Measurements from ENCODE around the gene CENPT.

The CENPT gene

DNA sequence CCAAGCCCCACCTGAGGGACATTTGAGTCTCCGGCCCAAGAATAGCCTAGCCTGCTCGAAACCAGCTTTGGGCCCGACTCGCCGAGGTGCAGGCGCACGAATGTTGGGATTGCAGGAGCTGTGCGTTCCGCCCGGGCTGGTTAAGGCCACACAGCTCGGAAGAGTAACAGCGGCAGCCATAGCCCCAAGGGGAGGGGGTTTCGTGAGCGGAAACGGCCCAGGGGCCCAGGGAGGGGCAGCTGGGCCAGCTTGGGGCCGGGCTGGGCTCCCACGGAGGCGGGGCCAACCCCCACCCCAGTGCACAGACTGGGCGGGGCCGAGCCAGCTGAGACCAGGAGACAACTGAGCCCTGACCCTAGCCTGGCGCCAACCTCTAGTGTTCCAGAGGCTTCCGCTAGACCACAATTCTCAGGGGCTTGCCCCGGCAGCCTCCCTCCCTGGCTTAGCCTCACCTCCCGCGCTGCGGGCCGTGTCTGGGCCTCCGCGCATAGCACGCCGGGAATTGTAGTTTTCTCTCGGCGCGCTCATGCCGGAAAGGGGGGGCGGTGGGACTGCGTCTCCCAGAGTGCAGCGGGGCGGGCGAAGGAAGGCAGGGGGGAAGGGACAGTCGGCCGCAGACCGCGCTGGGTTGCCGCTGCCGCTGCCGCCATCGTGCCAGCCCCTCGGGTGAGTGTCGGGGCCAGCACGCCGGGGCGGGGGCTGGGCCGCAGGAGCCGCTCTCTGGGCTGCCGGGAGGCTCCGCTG lies 1.0 kb downstream of the CENPT start, which contains the start of gene NUTF2:
Gene NUTF2 (plus strand): TSS at position 614 of the 744 bp plus-strand sequence. CDS start 18,198 bp downstream, outside the sequence.
- H3K4me1 ChIP-seq (ENCODE audit: control insufficient read depth, insufficient read depth, low read length) = peaks cover 59% of the 10 kb centered on the region
- no peaks in the 10 kb centered on the region for H3K27me3 ChIP-seq (ENCODE audit: control insufficient read depth in 1 of 2, insufficient read depth in 2 of 2, low read length in 2 of 2)

DNA sequence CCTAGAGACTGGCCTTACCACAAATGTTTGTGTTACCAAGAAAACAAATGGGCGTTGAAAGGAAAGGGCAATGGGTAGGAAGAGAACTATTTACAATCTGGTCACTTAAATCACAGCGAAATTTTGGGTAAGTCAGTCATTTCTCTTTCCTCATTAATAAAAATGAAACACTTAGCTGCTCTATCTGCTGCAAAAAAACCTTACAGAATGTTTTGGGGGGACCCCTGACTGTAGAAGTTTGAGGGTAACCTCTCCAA lies 1.5 kb downstream of the CENPT start:
- Histone ChIP-seq H3K27me3 (ENCODE audit: control insufficient read depth in 1 of 2, insufficient read depth in 2 of 2, low read length in 2 of 2) (no peaks in the 10 kb centered on the region), H3K9ac (ENCODE audit: low read length in 2 of 2) (peak overlapping the region; percentile 88 to 95), H3K27ac (ENCODE audit: low read length) (peak overlapping the region; percentile 93), H3K9me3 (ENCODE audit: control insufficient read depth in 2 of 2, low read length in 2 of 2) (no peaks in the 10 kb centered on the region), H3K36me3 (ENCODE audit: control insufficient read depth in 2 of 2, insufficient read depth in 2 of 2, low read length in 2 of 2) (no peaks in the 10 kb centered on the region), H3K4me1 (ENCODE audit: control insufficient read depth, insufficient read depth, low read length) (peaks cover 63% of the 10 kb centered on the region), H3K4me3 (ENCODE audit: low read length in 2 of 2) (peak overlapping the region; percentile 93 to 96)

More for the DNA sequence above, 1.0 kb downstream of the CENPT start, which contains the start of gene NUTF2:
- Histone ChIP-seq H3K27ac (ENCODE audit: low read length) (peak within 1 kb of the TSS; percentile 93), H3K9ac (ENCODE audit: low read length in 2 of 2) (peak within 1 kb of the TSS; percentile 88 to 95), H3K9me3 (ENCODE audit: control insufficient read depth in 2 of 2, low read length in 2 of 2) (no peaks in the 10 kb centered on the region), H3K36me3 (ENCODE audit: control insufficient read depth in 2 of 2, insufficient read depth in 2 of 2, low read length in 2 of 2) (no peaks in the 10 kb centered on the region), H3K4me3 (ENCODE audit: low read length in 2 of 2) (peak within 1 kb of the TSS; percentile 93 to 96)

- H3K27ac ChIP-seq (ENCODE audit: low read length) = peak overlapping the region; percentile 93
- H3K9me3 ChIP-seq (ENCODE audit: control insufficient read depth in 2 of 2, low read length in 2 of 2) = no peaks in the 10 kb centered on the region
- peaks cover 63% of the 10 kb centered on the region for H3K4me1 ChIP-seq (ENCODE audit: control insufficient read depth, insufficient read depth, low read length)
- no peaks in the 10 kb centered on the region for H3K27me3 ChIP-seq (ENCODE audit: control insufficient read depth in 1 of 2, insufficient read depth in 2 of 2, low read length in 2 of 2)
- H3K9ac ChIP-seq (ENCODE audit: low read length in 2 of 2) = peak overlapping the region; percentile 88 to 95
- H3K36me3 ChIP-seq (ENCODE audit: control insufficient read depth in 2 of 2, insufficient read depth in 2 of 2, low read length in 2 of 2) = no peaks in the 10 kb centered on the region
- H3K4me3 ChIP-seq (ENCODE audit: low read length in 2 of 2) = peak overlapping the region; percentile 93 to 96
Observed at GRCh38 chr16:67845291-67846062, 2.0 kb downstream of the CENPT start.

DNA sequence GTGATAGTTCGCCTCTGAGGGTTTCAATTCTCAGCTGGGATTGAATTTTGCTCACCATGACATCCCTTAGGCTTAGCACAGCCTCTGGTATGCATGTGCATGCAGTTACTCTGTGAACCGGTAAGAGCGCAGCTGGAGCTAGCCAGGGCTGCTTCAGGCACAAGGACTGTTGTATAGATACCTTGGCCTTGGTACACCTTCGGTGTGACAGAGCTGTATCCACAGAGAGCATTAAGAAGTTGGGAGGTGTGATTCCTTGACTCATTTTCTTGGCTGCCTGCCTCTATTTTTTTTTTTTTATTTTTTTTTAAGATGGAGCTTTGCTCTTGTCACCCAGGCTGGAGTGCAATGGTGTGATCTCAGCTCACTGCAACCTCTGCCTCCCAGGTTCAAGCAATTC lies 3.0 kb downstream of the CENPT start:
- H3K27me3 ChIP-seq (ENCODE audit: control insufficient read depth in 1 of 2, insufficient read depth in 2 of 2, low read length in 2 of 2) = no peaks in the 10 kb centered on the region
- H3K9ac ChIP-seq (ENCODE audit: low read length in 2 of 2) = peak overlapping the region; percentile 83
- no peaks in the 10 kb centered on the region for H3K36me3 ChIP-seq (ENCODE audit: control insufficient read depth in 2 of 2, insufficient read depth in 2 of 2, low read length in 2 of 2)
- no peaks in the 10 kb centered on the region for H3K9me3 ChIP-seq (ENCODE audit: control insufficient read depth in 2 of 2, low read length in 2 of 2)
- peak overlapping the region; percentile 15 to 96 for H3K4me3 ChIP-seq (ENCODE audit: low read length in 2 of 2)
- peaks cover 63% of the 10 kb centered on the region for H3K4me1 ChIP-seq (ENCODE audit: control insufficient read depth, insufficient read depth, low read length)
- H3K27ac ChIP-seq (ENCODE audit: low read length) = peak overlapping the region; percentile 93

DNA sequence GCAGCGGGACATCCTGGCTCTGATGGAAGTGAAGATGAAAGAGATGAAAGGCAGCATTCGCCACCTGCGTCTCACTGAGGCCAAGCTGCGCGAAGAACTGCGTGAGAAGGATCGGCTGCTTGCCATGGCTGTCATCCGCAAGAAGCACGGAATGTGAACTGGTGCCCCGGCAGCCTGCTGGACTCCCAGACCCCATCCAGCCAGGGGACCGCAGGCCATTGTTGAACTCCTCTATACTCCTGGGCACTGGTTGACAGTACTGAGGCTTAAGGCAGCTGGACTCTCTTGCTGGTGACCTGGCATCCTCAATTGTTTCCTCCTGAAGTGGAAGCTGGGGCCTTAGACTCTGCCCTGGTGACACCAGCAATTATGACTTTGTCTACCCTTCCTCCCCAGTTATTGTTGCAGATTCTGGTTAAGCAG lies 4.1 kb downstream of the CENPT start:
- Histone ChIP-seq H3K9ac (ENCODE audit: low read length in 2 of 2) (peak overlapping the region; percentile 83), H3K36me3 (ENCODE audit: control insufficient read depth in 2 of 2, insufficient read depth in 2 of 2, low read length in 2 of 2) (no peaks in the 10 kb centered on the region), H3K4me1 (ENCODE audit: control insufficient read depth, insufficient read depth, low read length) (peaks cover 60% of the 10 kb centered on the region), H3K27ac (ENCODE audit: low read length) (peak overlapping the region; percentile 93), H3K27me3 (ENCODE audit: control insufficient read depth in 1 of 2, insufficient read depth in 2 of 2, low read length in 2 of 2) (no peaks in the 10 kb centered on the region), H3K9me3 (ENCODE audit: control insufficient read depth in 2 of 2, low read length in 2 of 2) (no peaks in the 10 kb centered on the region), H3K4me3 (ENCODE audit: low read length in 2 of 2) (peak overlapping the region; percentile 81 to 96)

GRCh38 chr16:67842509-67843342 lies 4.8 kb downstream of the CENPT start:
- no peaks in the 10 kb centered on the region for H3K36me3 ChIP-seq (ENCODE audit: control insufficient read depth in 2 of 2, insufficient read depth in 2 of 2, low read length in 2 of 2)
- H3K9me3 ChIP-seq (ENCODE audit: control insufficient read depth in 2 of 2, low read length in 2 of 2) = no peaks in the 10 kb centered on the region
- peak overlapping the region; percentile 83 to 95 for H3K9ac ChIP-seq (ENCODE audit: low read length in 2 of 2)
- peak overlapping the region; percentile 93 for H3K27ac ChIP-seq (ENCODE audit: low read length)
- no peaks in the 10 kb centered on the region for H3K27me3 ChIP-seq (ENCODE audit: control insufficient read depth in 1 of 2, insufficient read depth in 2 of 2, low read length in 2 of 2)
- H3K4me1 ChIP-seq (ENCODE audit: control insufficient read depth, insufficient read depth, low read length) = peaks cover 54% of the 10 kb centered on the region
- peak overlapping the region; percentile 81 to 96 for H3K4me3 ChIP-seq (ENCODE audit: low read length in 2 of 2)

DNA sequence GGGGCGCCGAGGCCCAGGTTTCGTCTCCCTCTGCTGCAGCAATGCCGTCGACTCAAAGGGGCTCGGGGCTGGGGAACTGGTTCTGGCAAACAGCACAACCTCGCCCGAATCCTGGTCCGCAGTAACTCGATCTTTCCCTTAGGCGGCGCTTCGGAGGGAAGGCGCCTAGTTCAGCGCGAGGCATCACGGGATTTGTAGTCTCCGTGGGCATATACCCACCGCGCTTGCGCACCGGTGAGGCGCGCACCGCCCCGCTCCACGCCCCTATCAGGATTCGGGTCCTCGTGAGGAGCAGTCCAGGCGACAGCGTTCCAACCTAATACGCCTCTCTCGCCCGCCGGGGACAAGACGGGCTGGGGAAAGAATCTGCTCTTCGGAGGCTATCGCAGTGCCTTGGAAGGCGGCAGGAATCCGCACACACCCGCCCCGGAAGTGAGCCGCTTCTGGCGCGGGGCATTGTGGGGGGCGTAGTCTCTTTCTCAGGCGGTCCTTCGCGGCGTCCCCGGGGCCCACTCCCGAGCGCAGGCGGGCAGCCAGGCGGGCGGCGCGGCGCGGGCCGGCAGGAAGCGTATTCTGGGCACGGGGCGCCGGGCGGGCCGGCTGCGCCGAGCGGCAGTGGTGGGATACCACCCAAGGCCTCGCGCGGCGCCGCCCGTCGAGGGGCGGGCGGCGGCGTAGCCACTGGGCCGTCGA lies 5.5 kb downstream of the CENPT start, which contains the start of gene THAP11:
Gene THAP11 (plus strand): TSS at position 505 of the 693 bp plus-strand sequence. CDS start 235 bp downstream, outside the sequence.
- Histone ChIP-seq H3K27ac (ENCODE audit: low read length) (peak within 1 kb of the TSS; percentile 93), H3K9me3 (ENCODE audit: control insufficient read depth in 2 of 2, low read length in 2 of 2) (no peaks in the 10 kb centered on the region), H3K27me3 (ENCODE audit: control insufficient read depth in 1 of 2, insufficient read depth in 2 of 2, low read length in 2 of 2) (no peaks in the 10 kb centered on the region), H3K9ac (ENCODE audit: low read length in 2 of 2) (peak within 1 kb of the TSS; percentile 83 to 95), H3K4me3 (ENCODE audit: low read length in 2 of 2) (peak within 1 kb of the TSS; percentile 81 to 96), H3K4me1 (ENCODE audit: control insufficient read depth, insufficient read depth, low read length) (peaks cover 48% of the 10 kb centered on the region), H3K36me3 (ENCODE audit: control insufficient read depth in 2 of 2, insufficient read depth in 2 of 2, low read length in 2 of 2) (no peaks in the 10 kb centered on the region)

DNA sequence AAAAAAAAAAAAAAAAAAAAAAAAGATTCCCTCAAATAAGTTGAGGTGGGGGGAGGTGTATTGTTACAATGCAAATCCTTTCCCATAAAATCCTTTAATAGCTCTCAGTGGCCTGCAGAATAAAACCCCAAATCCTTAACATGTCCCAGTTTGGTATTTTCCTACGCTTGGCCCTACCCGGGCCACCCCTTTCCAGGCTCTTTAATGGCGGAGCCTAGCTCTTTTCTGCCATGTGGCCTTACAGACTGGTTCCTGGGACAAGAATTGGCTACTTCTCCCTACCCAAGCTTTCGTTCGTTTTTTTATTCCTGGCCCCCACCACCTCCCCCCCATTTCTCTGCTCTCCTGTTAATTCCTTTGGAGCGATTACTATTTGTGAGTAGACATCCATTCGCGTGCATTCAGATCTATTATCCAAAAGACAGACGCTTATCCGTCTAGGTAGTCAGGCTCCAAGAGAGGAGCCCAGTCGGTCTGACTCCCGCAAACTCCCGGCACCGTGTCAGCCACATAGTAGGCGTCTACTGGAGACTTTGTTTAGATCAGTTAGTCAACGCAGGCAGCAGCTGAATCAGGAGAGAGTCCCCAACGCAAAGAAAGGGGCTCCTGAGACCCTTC lies 6.2 kb downstream of the CENPT start:
- H3K4me1 ChIP-seq (ENCODE audit: control insufficient read depth, insufficient read depth, low read length) = peaks cover 47% of the 10 kb centered on the region
- peak overlapping the region; percentile 83 to 95 for H3K9ac ChIP-seq (ENCODE audit: low read length in 2 of 2)
- H3K9me3 ChIP-seq (ENCODE audit: control insufficient read depth in 2 of 2, low read length in 2 of 2) = no peaks in the 10 kb centered on the region
- peak overlapping the region; percentile 81 to 96 for H3K4me3 ChIP-seq (ENCODE audit: low read length in 2 of 2)
- peak overlapping the region; percentile 93 for H3K27ac ChIP-seq (ENCODE audit: low read length)
- H3K27me3 ChIP-seq (ENCODE audit: control insufficient read depth in 1 of 2, insufficient read depth in 2 of 2, low read length in 2 of 2) = no peaks in the 10 kb centered on the region
- H3K36me3 ChIP-seq (ENCODE audit: control insufficient read depth in 2 of 2, insufficient read depth in 2 of 2, low read length in 2 of 2) = no peaks in the 10 kb centered on the region

- no peak overlapping the region for H3K9ac ChIP-seq (ENCODE audit: low read length in 2 of 2)
- H3K9me3 ChIP-seq (ENCODE audit: control insufficient read depth in 2 of 2, low read length in 2 of 2) = no peaks in the 10 kb centered on the region
- H3K27ac ChIP-seq (ENCODE audit: low read length) = no peak overlapping the region
- H3K27me3 ChIP-seq (ENCODE audit: control insufficient read depth in 1 of 2, insufficient read depth in 2 of 2, low read length in 2 of 2) = no peaks in the 10 kb centered on the region
- no peaks in the 10 kb centered on the region for H3K36me3 ChIP-seq (ENCODE audit: control insufficient read depth in 2 of 2, insufficient read depth in 2 of 2, low read length in 2 of 2)
- peaks cover 23% of the 10 kb centered on the region for H3K4me1 ChIP-seq (ENCODE audit: control insufficient read depth, insufficient read depth, low read length)
- no peak overlapping the region for H3K4me3 ChIP-seq (ENCODE audit: low read length in 2 of 2)
Observed at GRCh38 chr16:67837811-67838210, 9.7 kb downstream of the CENPT start.

Data from stomach smooth muscle (tissue), 2 donors.